ENCODE data around the gene ZNF358.

- TF ChIP-seq POLR2A (IDR thresholded peaks at IDR 0.05) = peak; percentile 38 to 89
- TF ChIP-seq, protein P1, sequence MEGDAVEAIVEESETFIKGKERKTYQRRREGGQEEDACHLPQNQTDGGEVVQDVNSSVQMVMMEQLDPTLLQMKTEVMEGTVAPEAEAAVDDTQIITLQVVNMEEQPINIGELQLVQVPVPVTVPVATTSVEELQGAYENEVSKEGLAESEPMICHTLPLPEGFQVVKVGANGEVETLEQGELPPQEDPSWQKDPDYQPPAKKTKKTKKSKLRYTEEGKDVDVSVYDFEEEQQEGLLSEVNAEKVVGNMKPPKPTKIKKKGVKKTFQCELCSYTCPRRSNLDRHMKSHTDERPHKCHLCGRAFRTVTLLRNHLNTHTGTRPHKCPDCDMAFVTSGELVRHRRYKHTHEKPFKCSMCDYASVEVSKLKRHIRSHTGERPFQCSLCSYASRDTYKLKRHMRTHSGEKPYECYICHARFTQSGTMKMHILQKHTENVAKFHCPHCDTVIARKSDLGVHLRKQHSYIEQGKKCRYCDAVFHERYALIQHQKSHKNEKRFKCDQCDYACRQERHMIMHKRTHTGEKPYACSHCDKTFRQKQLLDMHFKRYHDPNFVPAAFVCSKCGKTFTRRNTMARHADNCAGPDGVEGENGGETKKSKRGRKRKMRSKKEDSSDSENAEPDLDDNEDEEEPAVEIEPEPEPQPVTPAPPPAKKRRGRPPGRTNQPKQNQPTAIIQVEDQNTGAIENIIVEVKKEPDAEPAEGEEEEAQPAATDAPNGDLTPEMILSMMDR (IDR thresholded peaks at IDR 0.05) = no peak
These were observed 27.1 kb upstream of the ZNF358 start, which contains the start of gene PEX11G for GRCh38 chr19:7488736-7489353.
